ENCODE measurements around the gene METTL16. TPM values are rescaled to one million over a fixed set of nuclear protein-coding genes. Genes with fewer than 3 reads are reported as not detected.

Gene METTL16
- total RNA-seq, 1 donor from 2014 or later = 32.5 TPM

GRCh38 chr17:2416010-2416734, 95.5 kb downstream of the METTL16 start:
- intact Hi-C loops (cut with micrococcal nuclease) = loop anchor here (1.0 kb wide), 1 partner anchor 34 kb away; no protein-coding TSS in a partner anchor

DNA sequence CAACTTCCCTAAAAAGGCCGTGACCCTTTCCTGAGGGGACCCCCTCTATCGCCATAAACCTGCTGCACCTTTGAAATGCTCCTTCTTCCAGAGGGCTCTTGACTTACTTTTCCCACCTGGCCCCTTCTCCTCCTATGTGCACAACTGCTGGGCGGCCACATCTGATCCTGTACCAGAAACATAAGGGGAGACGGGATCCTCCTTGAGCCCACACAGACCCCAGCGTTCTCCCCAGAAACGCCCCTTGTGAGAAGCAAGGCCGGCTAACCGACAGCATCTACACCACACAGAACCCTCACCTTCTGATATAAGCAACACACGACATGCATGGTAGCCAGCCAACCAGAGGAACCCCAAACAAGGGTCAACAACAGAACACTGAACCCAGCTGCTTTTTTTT, 96.6 kb downstream of the METTL16 start:
- intact Hi-C loops (cut with micrococcal nuclease) = no loop called here

DNA sequence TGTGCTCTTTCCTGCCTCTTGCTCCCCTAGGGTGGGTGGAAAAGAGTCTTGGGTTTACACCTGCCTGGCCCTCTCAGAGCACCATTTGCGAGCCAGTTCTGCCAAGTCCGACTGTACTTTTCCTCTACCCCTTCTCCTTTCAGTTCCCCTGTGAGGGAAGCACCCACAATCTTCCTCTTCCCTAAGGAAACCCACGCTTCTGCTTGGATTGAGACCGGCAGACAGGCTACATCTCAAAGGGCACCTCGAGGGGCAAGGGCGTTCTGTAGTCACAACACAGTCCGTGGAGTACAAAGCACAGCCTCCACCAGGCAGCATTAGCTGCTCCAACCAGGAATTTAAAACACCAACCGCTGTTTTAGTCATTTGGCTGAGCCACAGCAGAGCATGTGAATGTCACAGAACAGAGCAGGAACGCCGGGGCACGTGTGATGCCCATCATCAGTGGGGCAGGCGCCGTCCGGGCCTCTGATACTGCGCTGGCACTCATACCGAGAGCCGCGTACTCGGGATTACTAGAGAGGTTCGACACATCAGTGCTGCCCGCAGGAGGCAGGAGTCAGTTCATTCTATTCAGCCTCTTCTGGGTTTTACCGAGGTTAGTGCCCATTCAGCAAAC, 97.1 kb downstream of the METTL16 start:
- intact Hi-C loops (cut with micrococcal nuclease) = no loop called here

DNA sequence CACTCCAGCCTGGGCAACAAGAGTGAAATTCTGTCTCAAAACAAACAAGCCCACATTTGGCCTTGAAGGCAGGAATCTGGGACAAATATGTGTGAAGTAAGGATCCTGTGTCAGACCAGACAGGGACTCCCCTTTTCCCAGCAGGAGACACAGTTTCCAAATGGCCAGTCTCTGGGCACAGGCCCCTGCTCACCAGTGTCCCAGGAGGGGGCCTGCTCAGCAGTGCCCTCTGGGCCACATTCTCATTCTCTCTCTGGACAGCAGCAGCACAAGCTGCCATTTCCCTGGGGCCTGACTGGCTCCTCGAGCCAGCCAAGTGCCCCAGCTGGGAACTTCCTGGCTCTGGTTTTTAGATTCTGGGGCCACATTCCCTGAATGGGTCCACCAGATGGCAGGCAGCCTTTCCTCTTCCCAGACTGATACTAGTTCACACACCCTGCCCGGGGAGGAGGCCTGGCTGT, 99.1 kb downstream of the METTL16 start:
- intact Hi-C loops (cut with micrococcal nuclease) = no loop called here

- intact Hi-C loops (cut with micrococcal nuclease) = no loop called here
Measured at GRCh38 chr17:2410951-2411350, 100.7 kb downstream of the METTL16 start.

DNA sequence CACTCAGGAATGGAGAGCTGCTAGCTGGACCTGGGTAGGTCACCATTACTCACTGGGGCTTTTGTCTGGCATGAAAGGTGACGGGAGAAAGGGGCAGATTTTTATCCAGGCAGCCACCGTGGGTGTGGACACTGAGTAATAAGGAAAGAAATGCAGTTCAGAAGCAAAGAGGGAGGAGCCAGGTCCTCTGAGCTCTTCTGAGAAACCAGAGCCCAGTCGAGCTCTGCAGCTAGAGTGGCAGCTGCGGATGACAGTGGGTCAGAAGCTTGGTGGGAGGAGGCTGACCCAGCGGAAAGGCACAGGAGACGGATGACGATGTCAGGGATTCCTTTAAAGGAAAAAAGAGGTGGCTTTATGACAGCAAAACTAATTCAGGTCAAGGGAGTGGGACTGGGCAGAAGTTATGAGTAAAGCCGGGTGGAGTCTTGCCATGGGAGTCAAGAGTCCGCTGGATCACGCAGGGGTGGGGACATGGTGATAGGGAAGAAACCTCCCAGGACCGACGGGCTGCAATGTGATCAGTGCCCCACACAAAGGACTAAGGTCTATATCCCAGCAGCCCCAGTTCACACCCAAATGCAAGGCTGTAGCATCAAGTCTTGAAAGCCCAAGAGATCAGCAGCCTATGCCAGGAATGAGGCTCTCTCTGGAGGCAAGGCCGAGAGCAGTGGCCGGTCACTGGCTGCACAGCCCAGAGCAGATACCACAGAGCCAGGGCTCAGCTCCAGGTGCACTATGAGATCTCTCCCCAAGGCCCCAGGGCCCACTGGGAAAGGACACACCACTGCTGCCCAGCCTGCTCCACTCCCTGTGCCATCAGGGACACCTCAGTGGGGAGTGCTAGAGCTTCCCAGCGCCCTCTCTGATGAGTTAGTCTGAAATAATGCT, 104.5 kb downstream of the METTL16 start:
- intact Hi-C loops (cut with micrococcal nuclease) = no loop called here

- intact Hi-C loops (cut with micrococcal nuclease) = no loop called here
Measured at GRCh38 chr17:2406271-2406902, 105.3 kb downstream of the METTL16 start.

DNA sequence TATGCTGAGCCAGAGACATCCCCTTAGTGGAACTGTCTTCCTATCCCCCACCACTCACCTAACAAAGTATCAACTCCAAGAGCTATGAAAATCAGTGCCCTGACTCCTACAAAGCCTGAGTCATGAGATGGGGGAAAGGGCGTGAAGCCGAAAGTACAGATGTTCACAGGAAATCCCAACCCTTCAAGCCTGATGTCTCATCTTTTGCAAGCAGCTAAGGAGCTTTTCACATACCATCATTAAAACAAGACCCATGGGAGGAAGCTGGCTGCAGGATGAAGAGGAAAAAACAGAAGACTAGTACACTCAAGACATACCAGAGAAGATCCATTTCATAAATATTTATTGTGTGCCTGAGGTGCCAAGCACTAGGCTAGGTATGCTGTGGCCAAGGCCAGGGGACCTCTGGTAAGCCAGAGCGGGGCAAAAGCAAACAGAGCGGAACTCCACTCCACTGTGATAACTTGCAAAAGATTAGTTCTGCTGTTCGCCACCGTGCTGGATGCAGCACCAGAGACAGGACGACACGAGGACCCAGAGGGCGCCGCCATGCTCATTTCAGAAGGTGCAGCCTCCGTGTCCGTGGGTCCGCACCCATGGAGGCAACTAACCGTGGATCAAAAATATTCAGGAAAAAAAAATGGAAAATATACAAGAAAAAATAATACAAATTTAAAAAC, 106.3 kb downstream of the METTL16 start:
- intact Hi-C loops (cut with micrococcal nuclease) = no loop called here

GRCh38 chr17:2403044-2403443, 108.6 kb downstream of the METTL16 start:
- intact Hi-C loops (cut with micrococcal nuclease) = no loop called here

- intact Hi-C loops (cut with micrococcal nuclease) = no loop called here
Measured at GRCh38 chr17:2402544-2402943, 109.1 kb downstream of the METTL16 start.

- intact Hi-C loops (cut with micrococcal nuclease) = loop anchor here (1.0 to 2.0 kb wide), 8 partner anchors 8 to 685 kb away; partner anchors contain the start of genes CLUH, PAFAH1B1, SGSM2 and SMG6
Measured at GRCh38 chr17:2401426-2402221, 110.1 kb downstream of the METTL16 start.

GRCh38 chr17:2400877-2401425, 110.7 kb downstream of the METTL16 start, which contains the start of gene MNT:
TSS of gene MNT (minus strand) at chr17:2401060. CDS start at chr17:2400712, 348 bp downstream.
- intact Hi-C loops (cut with micrococcal nuclease) = loop anchor here (1.0 to 2.0 kb wide), 8 partner anchors 8 to 685 kb away; partner anchors contain the start of genes CLUH, PAFAH1B1, SGSM2 and SMG6

DNA sequence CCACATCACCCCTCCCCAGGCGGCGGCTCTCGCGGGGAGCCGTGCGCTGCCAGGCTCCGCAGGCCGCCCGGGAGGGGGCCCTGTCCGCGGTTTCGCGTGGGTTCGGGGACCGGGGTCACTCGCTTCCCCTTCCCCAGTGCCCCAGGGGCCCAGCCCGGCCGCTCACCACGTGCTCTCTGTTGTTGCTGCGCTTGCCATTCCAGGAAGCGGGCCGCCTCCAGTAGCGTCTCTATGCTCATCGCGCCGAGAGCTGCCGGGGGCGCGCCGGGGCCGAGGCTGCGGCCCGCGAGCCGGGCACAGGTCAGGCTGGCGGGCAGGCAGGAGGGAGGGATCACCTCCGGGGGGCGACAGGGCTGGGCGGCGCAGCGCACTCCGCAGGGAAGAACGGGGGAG, 111.2 kb downstream of the METTL16 start:
- intact Hi-C loops (cut with micrococcal nuclease) = loop anchor here (2.0 kb wide), 2 partner anchors 64 to 352 kb away; partner anchors contain the start of genes SGSM2 and TSR1

DNA sequence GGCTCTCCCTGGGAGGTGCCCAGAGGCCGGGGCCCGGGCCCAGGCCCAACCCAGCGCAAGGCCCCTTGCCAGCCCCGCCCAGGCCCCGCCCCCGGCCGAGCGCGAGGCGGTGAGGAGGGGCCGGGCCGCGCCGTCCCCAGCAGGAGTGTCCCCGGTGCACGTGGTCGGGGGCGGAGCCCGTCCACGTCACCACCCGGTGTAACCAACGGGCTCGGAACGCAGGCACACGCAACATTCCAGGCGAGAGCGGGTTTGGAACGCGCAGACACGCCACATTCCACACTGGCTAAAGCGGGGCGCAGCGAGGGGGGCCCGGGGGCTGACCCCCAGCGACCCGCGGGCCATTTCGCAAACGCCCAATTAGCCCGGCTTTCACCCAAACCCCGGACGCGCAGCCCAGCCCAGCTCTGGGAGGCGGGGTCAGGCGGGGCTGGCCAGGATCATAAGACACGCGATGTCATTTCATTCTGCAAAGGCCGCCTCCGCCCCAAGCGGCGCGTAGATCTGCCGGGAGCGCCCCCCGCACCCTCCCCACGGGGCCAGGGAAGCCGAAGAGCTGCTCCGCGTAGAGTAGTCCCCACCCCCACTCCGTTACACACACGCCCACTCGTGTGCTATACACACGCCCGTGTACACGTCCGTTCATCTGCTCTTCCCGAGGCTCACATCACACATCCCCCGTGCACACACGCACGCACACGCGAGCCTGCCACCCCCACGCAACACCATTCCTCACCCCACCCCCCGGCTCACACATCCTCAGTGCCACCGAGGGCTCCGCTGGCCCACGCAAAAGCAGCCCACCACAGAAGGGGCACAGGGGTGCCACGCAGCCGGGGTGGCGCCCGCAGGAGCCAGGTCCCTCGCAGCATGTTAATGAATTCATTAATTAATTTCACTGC, 111.9 kb downstream of the METTL16 start:
- intact Hi-C loops (cut with micrococcal nuclease) = loop anchor here (2.0 kb wide), 2 partner anchors 63 to 351 kb away; partner anchors contain the start of genes SGSM2 and TSR1

DNA sequence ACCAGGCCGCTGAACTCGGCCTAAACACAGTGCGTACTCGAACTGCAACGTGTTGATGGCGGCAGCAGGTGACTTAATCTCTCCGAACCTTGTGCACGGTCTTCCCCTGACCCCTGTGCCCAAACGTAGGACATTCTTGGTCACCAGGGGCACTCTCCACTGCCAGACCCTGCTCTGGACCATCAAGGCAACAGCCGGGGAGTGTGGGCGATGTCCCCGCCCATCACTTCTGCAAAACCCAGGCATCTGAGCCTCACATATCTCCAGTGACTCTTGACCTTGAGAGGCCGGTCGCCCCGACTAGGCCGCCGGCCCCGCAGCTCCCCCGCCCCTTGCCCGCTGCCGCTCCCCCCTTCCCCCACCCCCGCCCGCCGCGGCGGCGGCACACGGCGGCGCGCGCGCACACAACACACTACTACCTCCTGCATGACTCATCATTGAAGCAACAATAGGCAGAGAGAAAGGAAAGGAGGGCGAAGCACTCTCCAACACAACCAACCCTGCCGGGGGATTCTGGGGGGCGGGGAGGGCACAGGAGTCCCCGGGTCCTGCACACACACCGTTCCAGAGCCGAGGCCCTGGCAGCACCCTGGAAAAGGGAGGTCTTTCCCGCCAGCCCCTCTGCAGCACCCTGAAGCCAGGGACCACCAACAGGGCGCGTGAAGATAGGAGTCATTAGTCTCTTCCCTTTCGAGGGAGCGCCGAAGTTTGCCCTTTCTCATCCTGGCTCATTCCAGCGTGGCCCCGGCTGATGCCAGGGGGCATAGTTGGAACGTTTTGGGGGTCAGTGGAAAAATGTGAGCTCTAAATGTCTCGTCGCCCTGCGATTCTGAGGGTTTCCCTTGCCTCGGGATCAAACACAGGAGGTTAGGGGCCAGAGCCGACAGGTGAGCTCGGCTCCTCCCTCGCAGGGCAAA, 112.8 kb downstream of the METTL16 start:
- intact Hi-C loops (cut with micrococcal nuclease) = no loop called here

DNA sequence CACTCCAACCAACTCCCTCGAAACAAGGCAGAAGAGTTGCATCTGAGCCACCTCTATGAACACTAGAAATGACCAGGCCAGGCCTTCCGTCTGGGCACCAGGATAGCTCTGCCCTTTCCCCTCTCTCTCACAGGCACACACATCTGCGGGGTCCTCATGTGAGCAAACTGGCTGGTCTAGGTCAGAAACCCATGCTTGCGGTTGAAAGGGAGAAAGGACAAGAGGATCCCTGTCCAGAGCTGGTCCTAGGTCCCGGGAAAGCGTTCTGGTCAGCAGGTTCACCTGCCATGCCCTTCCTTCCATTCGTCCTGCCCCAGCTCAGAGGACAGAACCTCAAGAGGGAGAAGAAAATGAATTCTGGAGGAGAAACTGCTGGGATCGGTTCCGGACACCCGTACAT, 113.5 kb downstream of the METTL16 start:
- intact Hi-C loops (cut with micrococcal nuclease) = no loop called here
